ENCODE results near the gene GADD45G. TPM values are rescaled to one million over a fixed set of nuclear protein-coding genes. Genes with fewer than 3 reads are reported as not detected.

GADD45G gene
- total RNA-seq, 1 donor from 2014 or later: 124 TPM

DNA sequence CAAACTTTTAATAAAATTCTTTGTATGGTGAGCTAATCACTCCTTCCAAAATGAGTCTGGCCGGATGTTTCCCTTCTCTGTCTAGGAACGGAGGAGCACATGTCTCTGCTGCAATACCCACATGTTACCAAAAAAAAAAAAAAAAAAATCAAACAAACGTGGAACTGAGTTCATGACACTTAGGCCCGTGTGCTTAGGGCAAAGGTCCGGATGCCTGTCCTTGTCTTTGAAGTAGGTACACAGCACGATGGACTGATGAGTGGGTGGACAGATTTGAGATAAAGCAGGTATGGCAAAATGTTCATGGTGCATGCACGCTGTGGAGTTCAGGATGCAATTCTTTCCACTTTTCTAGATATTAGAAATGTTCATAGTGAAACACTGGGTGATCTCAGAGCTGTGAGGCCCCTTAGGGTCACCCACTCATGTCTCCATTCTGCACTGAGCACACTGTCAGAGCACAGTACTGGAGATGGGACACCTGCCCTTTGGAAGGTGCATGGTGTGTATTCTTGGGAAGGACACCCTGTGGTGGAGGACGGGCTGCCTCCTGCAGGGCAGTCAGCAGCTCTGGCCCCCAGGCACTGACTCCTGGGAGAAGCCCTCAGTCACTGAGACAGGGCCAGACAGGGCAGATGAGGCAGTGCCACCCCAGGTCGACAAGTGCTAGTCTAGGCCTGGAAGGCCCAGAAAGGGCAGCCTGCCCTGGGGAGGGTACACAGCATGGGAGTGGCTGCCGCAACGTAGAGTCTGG is 43.6 kb downstream of the GADD45G start:
- no peak overlapping the region for H3K27ac Mint-ChIP-seq (ENCODE audit: unreplicated experiment)
- no peak for TF ChIP-seq CTCF (IDR thresholded peaks at IDR 0.05; ENCODE audit: partially characterized antibody, unreplicated experiment)
- no peak for DNase-seq
- H3K27me3 Mint-ChIP-seq (ENCODE audit: unreplicated experiment): peaks cover 7% of the 10 kb centered on the region
- H3K36me3 Mint-ChIP-seq (ENCODE audit: unreplicated experiment): no peaks in the 10 kb centered on the region
- H3K9me3 Mint-ChIP-seq (ENCODE audit: unreplicated experiment): peaks cover 3% of the 10 kb centered on the region
- H3K4me3 Mint-ChIP-seq (ENCODE audit: unreplicated experiment): no peak overlapping the region
- peaks cover 8% of the 10 kb centered on the region for H3K4me1 Mint-ChIP-seq (ENCODE audit: low read depth, unreplicated experiment)

GRCh38 chr9:89649039-89649691 is 44.4 kb downstream of the GADD45G start:
- peaks cover 7% of the 10 kb centered on the region for H3K27me3 Mint-ChIP-seq (ENCODE audit: unreplicated experiment)
- H3K4me3 Mint-ChIP-seq (ENCODE audit: unreplicated experiment): no peak overlapping the region
- no peak overlapping the region for H3K27ac Mint-ChIP-seq (ENCODE audit: unreplicated experiment)
- no peaks in the 10 kb centered on the region for H3K36me3 Mint-ChIP-seq (ENCODE audit: unreplicated experiment)
- no peak for TF ChIP-seq CTCF (IDR thresholded peaks at IDR 0.05; ENCODE audit: partially characterized antibody, unreplicated experiment)
- peaks cover 8% of the 10 kb centered on the region for H3K4me1 Mint-ChIP-seq (ENCODE audit: low read depth, unreplicated experiment)
- no peak for DNase-seq
- H3K9me3 Mint-ChIP-seq (ENCODE audit: unreplicated experiment): peaks cover 3% of the 10 kb centered on the region

DNA sequence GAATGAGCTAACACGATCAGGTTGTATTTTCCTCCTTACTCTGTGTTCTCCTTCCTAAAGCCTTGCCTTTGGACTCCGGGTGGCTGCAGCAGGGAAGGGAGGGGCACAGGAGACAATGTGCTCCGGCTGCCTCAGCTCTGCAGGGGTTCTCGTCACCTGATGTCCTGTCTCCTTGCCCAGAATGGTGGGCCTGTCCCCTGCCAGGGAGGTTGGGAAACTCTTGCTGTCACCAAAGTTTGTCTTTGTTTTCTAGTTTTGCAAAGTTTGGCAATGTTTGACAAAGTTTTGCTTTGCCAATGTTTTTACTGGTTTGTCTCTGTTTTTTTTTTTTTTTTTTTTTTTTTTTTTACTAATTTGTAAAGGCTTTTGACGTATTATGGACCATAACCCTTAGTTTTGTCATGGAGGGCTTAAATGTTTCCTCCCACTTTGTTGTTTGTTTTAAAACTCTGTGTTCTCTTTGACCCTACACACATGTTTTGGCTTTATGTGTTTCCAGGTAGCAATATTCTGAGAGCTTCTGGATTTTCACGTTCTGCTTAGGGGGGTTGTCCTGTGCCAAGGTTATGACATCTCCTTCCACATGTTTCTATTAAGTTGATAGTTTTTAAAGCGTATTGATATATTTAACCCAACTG is 49.3 kb downstream of the GADD45G start:
- no peak for TF ChIP-seq CTCF (IDR thresholded peaks at IDR 0.05; ENCODE audit: partially characterized antibody, unreplicated experiment)
- H3K36me3 Mint-ChIP-seq (ENCODE audit: unreplicated experiment): peaks cover 5% of the 10 kb centered on the region
- no peak for DNase-seq
- peaks cover 26% of the 10 kb centered on the region for H3K4me1 Mint-ChIP-seq (ENCODE audit: low read depth, unreplicated experiment)
- H3K27ac Mint-ChIP-seq (ENCODE audit: unreplicated experiment): no peak overlapping the region
- no peak overlapping the region for H3K4me3 Mint-ChIP-seq (ENCODE audit: unreplicated experiment)
- H3K27me3 Mint-ChIP-seq (ENCODE audit: unreplicated experiment): peaks cover 19% of the 10 kb centered on the region
- peaks cover 14% of the 10 kb centered on the region for H3K9me3 Mint-ChIP-seq (ENCODE audit: unreplicated experiment)

GRCh38 chr9:89655056-89655989 is 50.5 kb downstream of the GADD45G start:
- Mint-ChIP-seq H3K27ac (ENCODE audit: unreplicated experiment) (no peak overlapping the region), H3K36me3 (ENCODE audit: unreplicated experiment) (peaks cover 5% of the 10 kb centered on the region), H3K4me3 (ENCODE audit: unreplicated experiment) (no peak overlapping the region), H3K27me3 (ENCODE audit: unreplicated experiment) (peaks cover 22% of the 10 kb centered on the region), H3K4me1 (ENCODE audit: low read depth, unreplicated experiment) (peaks cover 25% of the 10 kb centered on the region), H3K9me3 (ENCODE audit: unreplicated experiment) (peaks cover 14% of the 10 kb centered on the region)
- TF ChIP-seq CTCF (IDR thresholded peaks at IDR 0.05; ENCODE audit: partially characterized antibody, unreplicated experiment): no peak
- DNase-seq: no peak

Other genes starting within 250 kb of the GADD45G start
- gene SEMA4D, start 106.9 kb upstream of the GADD45G start, total RNA-seq (ENCODE audit: unreplicated experiment): 192 TPM